HepG2 (cell line): ENCODE measurements around the gene RPLP2. TPM values are rescaled to one million over a fixed set of nuclear protein-coding genes. Genes with fewer than 3 reads are reported as not detected.
A peak's percentile ranks its signal among the peaks of the same experiment; 100 is the strongest.

ENCODE experiments used
- BORCS8-MEF2B ChIP-seq: sonication (generic); formaldehyde crosslinking; IDR thresholded peaks from 2 replicates; pipeline ENCODE4 v1.8.0; 2022; ENCODE audit warnings: mild to moderate bottlenecking, missing genetic modification reagents
- FOXC1 ChIP-seq: sonication (generic); formaldehyde crosslinking; IDR thresholded peaks from 2 replicates; pipeline ENCODE4 v1.8.0; 2022; ENCODE audit warnings: mild to moderate bottlenecking, missing genetic modification reagents, borderline replicate concordance
- GATA4 ChIP-seq: sonication (generic); IDR thresholded peaks from 2 replicates; pipeline ENCODE4 v1.6.1; 2016; ENCODE audit warnings: antibody characterized with exemption, low read depth, borderline replicate concordance
- IKZF4 ChIP-seq: sonication (generic); formaldehyde crosslinking; IDR thresholded peaks from 2 replicates; pipeline ENCODE4 v1.5.1; 2020; ENCODE audit warnings: borderline replicate concordance, mild to moderate bottlenecking, low read depth, missing genetic modification reagents; ENCODE audit errors: not compliant biosample characterization
- MAX ChIP-seq: IDR thresholded peaks from 2 replicates; pipeline ENCODE4 v1.6.1; 2012; ENCODE audit warnings: inconsistent platforms
- MXI1 ChIP-seq: IDR thresholded peaks from 3 replicates; pipeline ENCODE4 v1.6.1; 2012; ENCODE audit warnings: low read depth, low read length, inconsistent platforms, borderline replicate concordance
- PAXIP1 ChIP-seq: sonication (generic); formaldehyde crosslinking; conservative IDR thresholded peaks from 2 replicates; pipeline ENCODE4 v1.4.0; 2020; ENCODE audit warnings: mild to moderate bottlenecking, missing genetic modification reagents, moderate library complexity
- SIN3B ChIP-seq: fragments of 150-350 bp; IDR thresholded peaks from 2 replicates; pipeline ENCODE4 v1.6.1; 2014; ENCODE audit warnings: low read length
- SKIL ChIP-seq: sonication (generic); formaldehyde crosslinking; IDR thresholded peaks from 2 replicates; pipeline ENCODE4 v1.8.0; 2022; ENCODE audit warnings: missing genetic modification reagents, mild to moderate bottlenecking, moderate library complexity, borderline replicate concordance
- SOX6 ChIP-seq, 2 experiments: fragments of 450-650 bp in 1 of 2; sonication (generic) in 1 of 2; formaldehyde crosslinking in 1 of 2; IDR thresholded peaks; 2 replicates each; pipeline versions ENCODE4 v1.4.0 to v1.6.1; 2017 to 2020; ENCODE audit warnings: antibody characterized with exemption in 1 of 2, mild to moderate bottlenecking in 1 of 2, missing genetic modification reagents in 1 of 2
- SYNCRIP ChIP-seq: fragments of 200-400 bp; formaldehyde crosslinking; IDR thresholded peaks from 2 replicates; pipeline ENCODE4 v1.6.1; 2018; ENCODE audit warnings: mild to moderate bottlenecking, low read depth, low read length; ENCODE audit not compliant: insufficient read depth
- ZNF121 ChIP-seq: sonication (generic); formaldehyde crosslinking; IDR thresholded peaks from 2 replicates; pipeline ENCODE4 v1.5.0; 2020; ENCODE audit warnings: mild to moderate bottlenecking, missing genetic modification reagents
- ZNF747 ChIP-seq: sonication (generic); formaldehyde crosslinking; IDR thresholded peaks from 2 replicates; pipeline ENCODE4 v1.8.1; 2023; ENCODE audit warnings: missing genetic modification reagents, mild to moderate bottlenecking, borderline replicate concordance
- polyA plus RNA-seq, 8 experiments: library from polyadenylated mRNA; depleted of rRNA in 3 of 8; stranded (reverse) in 7 of 8; unstranded in 1 of 8; fragments of >200 nt; fragmentation: Illumina TruSeq in 4 of 8; extraction: Trizol in 4 of 8; gene quantifications; 2 replicates each; pipeline versions ENCODE4 v1.2.1 to v1.2.3, GENCODE V29; 2011 to 2016; ENCODE audit warnings: low read depth in 4 of 8, missing spikeins in 1 of 8, mixed read lengths in 1 of 8; ENCODE audit not compliant: insufficient read depth in 1 of 8
- total RNA-seq, 5 experiments: library from RNA; depleted of rRNA; stranded (reverse); fragments of >200 nt; fragmentation: Illumina TruSeq; extraction: Trizol; gene quantifications; 2 replicates each; pipeline ENCODE4 v1.2.3, GENCODE V29; 2016; ENCODE audit warnings: low read depth in 1 of 5
- TF ChIP-seq, protein P1 (sequence below): sonication (generic); formaldehyde crosslinking; IDR thresholded peaks from 2 replicates; pipeline ENCODE4 v1.5.0; 2020; ENCODE audit warnings: mild to moderate bottlenecking, missing genetic modification reagents
- TF ChIP-seq, protein P2 (sequence below): sonication (generic); formaldehyde crosslinking; IDR thresholded peaks from 2 replicates; pipeline ENCODE4 v1.5.1; 2020; ENCODE audit warnings: missing genetic modification reagents, mild to moderate bottlenecking, borderline replicate concordance
- TF ChIP-seq, protein P3 (sequence below): fragments of 450-650 bp; IDR thresholded peaks from 2 replicates; pipeline ENCODE4 v1.6.1; 2016

RPLP2 gene
- total and polyA plus RNA-seq, 2 of the 13 experiments (the other 11 are each of a cell fraction or from before 2014, with no cell fraction given) = 978 to 2,106 TPM

DNA sequence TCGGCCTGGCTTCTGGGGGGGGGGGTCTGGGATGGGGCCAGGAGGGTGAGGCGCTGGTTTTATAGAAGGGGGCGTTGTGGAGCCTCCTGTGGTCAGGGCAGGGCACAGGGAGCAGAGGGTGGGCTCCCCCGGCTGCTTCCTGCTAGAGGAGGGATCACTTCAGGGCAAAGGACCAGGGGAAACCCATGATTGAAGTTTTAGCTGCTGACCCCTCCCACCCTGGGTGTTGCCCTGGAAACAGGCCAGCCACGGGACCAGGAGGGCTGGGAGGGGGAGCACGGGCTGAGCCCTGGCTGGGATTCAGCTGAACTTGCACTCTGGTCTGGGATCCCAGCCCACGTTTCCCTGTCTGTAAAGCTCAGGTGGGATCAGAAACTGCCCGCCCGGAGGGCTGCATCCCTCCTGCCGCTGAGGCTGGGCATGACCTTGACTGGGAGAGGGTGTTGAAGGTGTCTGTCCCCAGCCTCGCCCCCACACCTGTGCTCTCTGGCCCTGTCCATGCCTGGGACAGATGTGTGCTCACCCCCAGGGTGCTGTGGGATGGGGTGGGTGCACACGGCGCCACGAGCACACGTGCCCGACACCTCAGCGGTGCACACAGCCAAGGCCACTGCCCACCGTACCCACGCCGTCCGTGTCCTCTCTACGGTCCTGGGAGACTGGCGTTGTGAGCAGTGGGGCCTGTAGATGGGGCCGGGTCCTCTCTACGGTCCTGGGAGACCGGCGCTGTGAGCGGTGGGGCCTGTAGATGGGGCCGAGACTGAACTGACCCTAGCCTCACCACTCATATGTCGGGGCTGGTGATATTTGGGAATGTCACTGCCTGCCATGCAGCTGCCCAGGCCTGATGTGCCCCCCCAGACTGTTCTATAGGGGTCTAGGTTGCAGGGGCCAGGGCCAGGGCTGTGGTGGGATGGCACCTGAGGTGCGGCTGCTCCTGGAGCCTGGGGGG, 35.2 kb downstream of the RPLP2 start (continued):
- TF ChIP-seq PAXIP1 (CRISPR knock-in tag) (peak; percentile 47), SYNCRIP (no peak), MAX (0 out of 2 replicates have a peak, but pooled peaks have one; percentile 18), GATA4 (no peak), MXI1 (peak; percentile 57; the same call in 1 of the 3 replicates), IKZF4 (CRISPR knock-in tag) (no peak), SKIL (peak; percentile 66), SOX6 (IDR thresholded peaks at IDR 0.05) (no peak), SOX6 (CRISPR knock-in tag; IDR thresholded peaks at IDR 0.05) (peak; percentile 11; the same call in 1 of the 2 replicates), BORCS8-MEF2B (CRISPR knock-in tag) (peak; percentile 35; the same call in 1 of the 2 replicates), ZNF121 (CRISPR knock-in tag) (no peak), SIN3B (no peak), ZNF747 (CRISPR knock-in tag) (0 out of 2 replicates have a peak, but pooled peaks have one; percentile 21), FOXC1 (CRISPR knock-in tag) (no peak)
- TF ChIP-seq, protein P1, sequence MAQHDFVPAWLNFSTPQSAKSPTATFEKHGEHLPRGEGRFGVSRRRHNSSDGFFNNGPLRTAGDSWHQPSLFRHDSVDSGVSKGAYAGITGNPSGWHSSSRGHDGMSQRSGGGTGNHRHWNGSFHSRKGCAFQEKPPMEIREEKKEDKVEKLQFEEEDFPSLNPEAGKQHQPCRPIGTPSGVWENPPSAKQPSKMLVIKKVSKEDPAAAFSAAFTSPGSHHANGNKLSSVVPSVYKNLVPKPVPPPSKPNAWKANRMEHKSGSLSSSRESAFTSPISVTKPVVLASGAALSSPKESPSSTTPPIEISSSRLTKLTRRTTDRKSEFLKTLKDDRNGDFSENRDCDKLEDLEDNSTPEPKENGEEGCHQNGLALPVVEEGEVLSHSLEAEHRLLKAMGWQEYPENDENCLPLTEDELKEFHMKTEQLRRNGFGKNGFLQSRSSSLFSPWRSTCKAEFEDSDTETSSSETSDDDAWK (CRISPR knock-in tag) = no peak
- TF ChIP-seq, protein P2, sequence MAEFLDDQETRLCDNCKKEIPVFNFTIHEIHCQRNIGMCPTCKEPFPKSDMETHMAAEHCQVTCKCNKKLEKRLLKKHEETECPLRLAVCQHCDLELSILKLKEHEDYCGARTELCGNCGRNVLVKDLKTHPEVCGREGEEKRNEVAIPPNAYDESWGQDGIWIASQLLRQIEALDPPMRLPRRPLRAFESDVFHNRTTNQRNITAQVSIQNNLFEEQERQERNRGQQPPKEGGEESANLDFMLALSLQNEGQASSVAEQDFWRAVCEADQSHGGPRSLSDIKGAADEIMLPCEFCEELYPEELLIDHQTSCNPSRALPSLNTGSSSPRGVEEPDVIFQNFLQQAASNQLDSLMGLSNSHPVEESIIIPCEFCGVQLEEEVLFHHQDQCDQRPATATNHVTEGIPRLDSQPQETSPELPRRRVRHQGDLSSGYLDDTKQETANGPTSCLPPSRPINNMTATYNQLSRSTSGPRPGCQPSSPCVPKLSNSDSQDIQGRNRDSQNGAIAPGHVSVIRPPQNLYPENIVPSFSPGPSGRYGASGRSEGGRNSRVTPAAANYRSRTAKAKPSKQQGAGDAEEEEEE (CRISPR knock-in tag) = no peak
- TF ChIP-seq, protein P3, sequence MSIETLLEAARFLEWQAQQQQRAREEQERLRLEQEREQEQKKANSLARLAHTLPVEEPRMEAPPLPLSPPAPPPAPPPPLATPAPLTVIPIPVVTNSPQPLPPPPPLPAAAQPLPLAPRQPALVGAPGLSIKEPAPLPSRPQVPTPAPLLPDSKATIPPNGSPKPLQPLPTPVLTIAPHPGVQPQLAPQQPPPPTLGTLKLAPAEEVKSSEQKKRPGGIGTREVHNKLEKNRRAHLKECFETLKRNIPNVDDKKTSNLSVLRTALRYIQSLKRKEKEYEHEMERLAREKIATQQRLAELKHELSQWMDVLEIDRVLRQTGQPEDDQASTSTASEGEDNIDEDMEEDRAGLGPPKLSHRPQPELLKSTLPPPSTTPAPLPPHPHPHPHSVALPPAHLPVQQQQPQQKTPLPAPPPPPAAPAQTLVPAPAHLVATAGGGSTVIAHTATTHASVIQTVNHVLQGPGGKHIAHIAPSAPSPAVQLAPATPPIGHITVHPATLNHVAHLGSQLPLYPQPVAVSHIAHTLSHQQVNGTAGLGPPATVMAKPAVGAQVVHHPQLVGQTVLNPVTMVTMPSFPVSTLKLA = no peak
